ENCODE measurements around the gene POU2AF2.
"Not testable (repeated sequence)": the region's sequence is repeated elsewhere in the genome, so short reads cannot be mapped to it uniquely, and the experiment has no call there.

Gene POU2AF2

DNA sequence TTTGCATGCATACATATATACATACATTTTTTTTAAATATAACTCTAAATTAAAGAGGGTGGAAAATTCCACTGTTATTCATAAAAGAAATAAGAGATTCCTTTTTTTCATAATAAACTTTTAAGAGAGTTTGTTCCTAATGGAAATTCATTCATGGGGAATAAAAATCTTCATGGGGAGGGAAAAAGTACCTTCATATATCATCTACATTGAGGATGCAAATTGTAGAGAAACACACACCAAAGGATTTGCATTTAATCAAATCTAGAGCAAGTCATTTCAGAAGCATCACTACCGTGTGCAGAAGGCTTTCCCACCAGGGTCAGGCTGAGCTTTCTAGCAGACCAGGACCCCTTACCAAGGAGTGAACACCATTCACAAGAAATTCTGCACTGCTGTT lies at the start of gene POU2AF2:
POU2AF2 (plus strand) TSS at position 301 of the 400 bp plus-strand sequence. CDS start 129 bp downstream, outside the sequence.
- DNase-seq: no peak

- no peak for DNase-seq
Observed at GRCh38 chr11:111200010-111200534, 45.5 kb upstream of the POU2AF2 start.

GRCh38 chr11:111204211-111204610 lies 41.3 kb upstream of the POU2AF2 start:
- DNase-seq: no peak

- DNase-seq: no peak
Observed at GRCh38 chr11:111205632-111206385, 39.7 kb upstream of the POU2AF2 start.

GRCh38 chr11:111206472-111206871 lies 39.1 kb upstream of the POU2AF2 start:
- DNase-seq: no peak

DNA sequence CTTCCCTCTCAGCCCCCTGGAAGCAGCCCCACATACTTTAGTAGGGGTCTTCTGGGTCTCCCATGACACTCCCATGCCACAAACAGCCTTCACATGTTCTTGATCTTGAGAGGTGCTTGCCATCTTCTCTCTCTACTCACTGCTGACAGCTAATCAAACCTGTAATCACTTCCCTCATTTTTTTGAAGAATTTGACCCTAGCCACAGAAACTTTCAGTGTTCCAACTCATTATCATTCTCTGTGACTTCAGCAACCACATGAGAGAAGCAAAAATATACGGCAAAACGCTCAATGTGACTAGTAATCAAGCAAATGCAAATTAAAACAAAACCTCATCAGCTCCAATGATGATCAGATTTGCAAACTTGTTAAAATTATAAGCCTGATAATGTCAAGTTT lies 38.3 kb upstream of the POU2AF2 start:
- no peak for DNase-seq

GRCh38 chr11:111209543-111210355 lies 35.8 kb upstream of the POU2AF2 start:
- no peak for DNase-seq

DNA sequence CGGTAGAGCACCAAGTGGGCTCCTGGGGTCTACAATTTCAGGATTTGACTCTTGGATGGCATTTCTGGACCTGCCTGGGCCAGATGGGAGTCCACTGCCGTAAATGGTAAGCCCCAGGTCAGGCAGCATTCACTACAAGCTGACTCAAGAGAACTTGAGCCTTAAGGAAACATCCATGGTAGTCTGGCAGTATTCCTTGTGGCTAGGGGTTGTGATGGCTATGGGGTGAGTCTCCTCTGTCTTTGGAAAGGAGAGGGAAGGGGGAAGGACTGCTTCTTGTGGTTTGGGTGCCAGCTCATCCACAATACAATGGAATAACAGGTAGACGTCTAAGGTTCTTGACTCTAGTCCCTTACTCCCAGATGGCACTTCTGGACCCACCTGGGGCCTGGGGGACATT lies 32.3 kb upstream of the POU2AF2 start:
- DNase-seq: no peak

DNA sequence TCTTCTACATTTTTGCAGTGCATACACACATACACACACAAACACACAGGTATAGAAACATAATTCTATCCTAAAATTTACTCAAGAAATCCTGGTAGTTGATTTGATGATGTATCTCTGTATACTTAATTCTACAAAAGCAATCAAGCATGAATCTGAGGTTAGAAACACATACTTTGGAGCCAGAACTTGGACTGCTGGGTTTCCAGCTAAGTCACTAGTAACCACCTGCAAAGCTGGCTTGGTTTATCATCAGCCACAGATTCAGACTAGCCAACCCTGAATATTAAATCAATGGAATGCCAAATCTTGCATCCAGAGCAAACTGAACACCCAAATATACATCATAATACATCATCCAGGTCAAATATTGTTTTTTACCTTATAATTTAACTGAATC lies 24.8 kb upstream of the POU2AF2 start:
- DNase-seq: no peak

DNA sequence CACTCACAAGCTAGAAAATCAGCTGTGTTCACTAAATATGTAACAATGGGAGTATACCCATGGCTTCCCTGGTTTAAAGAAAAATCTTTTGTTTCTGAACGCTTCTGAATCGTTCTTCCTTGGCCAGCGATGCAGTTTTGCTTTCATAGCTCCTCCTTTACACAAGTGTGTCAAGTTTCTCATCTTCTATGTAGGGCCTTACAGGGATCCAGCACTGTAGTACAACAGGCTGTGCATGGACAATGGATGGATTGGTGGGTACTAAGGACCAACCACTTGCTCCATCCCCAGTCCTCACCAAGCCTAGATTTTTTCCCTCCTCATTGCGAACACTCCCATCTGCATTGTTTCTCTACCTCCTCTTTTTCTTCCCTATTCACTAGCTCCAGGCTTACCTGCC lies 24.3 kb upstream of the POU2AF2 start:
- DNase-seq: no peak

DNA sequence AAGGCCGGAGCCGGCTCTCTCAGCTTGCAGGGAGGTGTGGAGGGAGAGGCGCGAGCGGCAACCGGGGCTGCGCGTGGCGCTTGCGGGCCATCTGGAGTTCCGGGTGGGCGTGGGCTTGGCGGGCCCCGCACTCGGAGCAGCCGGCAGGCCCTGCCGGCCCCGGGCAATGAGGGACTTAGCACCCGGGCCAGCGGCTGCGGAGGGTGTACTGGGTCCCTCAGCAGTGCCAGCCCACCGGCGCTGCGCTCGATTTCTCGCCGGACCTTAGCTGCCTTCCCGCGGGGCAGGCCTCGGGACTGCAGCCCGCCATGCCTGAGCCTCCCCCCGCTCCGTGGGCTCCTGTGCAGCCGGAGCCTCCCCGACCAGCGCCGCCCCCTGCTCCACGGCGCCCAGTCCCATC lies 23.6 kb upstream of the POU2AF2 start:
- not testable (repeated sequence) for DNase-seq

DNA sequence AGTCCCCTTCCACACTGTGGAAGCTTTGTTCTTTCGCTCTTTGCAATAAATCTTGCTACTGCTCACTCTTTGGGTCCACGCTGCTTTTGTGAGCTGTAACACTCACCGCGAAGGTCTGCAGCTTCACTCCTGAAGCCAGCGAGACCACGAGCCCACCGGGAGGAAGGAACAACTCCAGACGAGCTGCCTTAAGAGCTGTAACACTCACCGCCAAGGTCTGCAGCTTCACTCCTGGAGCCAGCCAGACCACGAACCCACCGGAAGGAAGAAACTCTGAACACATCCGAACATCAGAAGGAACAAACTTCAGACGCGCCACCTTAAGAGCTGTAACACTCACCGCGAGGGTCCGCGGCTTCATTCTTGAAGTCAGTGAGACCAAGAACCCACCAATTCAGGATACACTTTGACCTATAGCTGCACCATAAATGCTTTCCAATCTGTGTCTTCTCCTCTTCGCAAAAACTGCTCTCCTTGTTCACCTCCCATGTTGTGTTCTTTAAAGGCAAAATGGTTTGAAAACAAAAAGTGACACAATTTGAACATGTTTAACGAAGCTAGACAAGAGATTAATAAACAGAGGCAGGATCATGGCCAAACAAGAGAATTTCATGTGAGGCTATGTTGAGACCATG lies 22.6 kb upstream of the POU2AF2 start:
- DNase-seq: not testable (repeated sequence)

DNA sequence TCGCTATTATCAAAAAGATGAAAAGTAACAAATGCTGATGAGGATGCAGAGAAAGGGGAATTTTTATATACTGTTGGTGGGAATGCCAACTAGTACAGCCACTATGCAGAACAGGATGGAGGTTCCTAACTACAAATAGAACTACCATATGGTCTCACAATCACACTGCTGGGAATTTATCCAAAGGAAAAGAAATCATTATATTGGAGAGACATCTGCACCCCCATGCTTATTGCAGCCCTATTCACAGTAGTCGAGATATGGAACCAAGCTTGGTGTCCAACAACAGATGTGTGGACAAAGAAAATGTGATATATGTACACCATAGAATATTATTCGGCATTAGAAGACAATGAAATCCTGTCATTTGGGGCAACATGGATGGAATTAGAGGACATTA lies 19.6 kb upstream of the POU2AF2 start:
- no peak for DNase-seq

DNA sequence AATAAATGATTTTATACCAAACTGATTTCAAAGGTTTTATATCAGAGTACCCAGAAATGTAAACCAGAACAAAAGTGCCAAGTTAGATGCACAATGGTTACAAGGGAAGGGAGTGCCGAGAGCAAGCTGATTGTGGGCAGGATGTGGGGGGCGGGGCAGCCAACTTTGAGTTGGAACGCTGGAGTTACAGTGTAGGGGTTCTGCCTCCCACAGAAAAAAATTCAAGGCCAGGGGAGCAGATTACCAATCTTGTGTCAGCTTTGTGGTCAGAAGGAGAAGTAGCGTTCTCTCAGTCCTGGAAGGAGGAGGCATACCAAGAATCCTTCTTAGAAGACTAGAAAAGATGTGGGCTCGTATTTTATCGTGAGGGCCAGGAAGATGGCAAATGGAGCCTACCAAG lies 15.9 kb upstream of the POU2AF2 start:
- DNase-seq: no peak

- DNase-seq: no peak
Observed at GRCh38 chr11:111230122-111230465, 15.4 kb upstream of the POU2AF2 start.

GRCh38 chr11:111231836-111232235 lies 13.7 kb upstream of the POU2AF2 start:
- no peak for DNase-seq

DNA sequence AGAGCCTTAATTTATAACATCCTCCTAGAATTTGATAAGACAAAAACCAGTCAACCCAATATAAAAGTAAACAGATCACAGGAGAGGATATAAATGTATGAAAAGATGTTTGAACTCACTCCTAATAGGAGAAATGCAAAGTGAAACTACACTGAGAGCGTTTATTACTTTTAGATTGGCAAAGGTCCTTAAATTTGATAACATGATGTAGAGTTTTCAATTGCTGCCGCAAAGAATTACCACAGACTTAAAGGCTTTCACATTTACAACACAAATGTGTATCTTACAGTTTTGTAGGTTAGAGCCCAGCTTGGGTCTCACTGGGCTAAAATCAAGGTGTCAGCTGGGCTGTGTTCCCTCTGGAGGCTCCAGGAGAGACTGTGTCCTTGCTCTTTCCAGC lies 9.1 kb upstream of the POU2AF2 start:
- DNase-seq: no peak

- DNase-seq: no peak
Observed at GRCh38 chr11:111237926-111238325, 7.6 kb upstream of the POU2AF2 start.

- no peak for DNase-seq
Observed at GRCh38 chr11:111246956-111247355, 1.4 kb downstream of the POU2AF2 start.

GRCh38 chr11:111250936-111251335 lies 5.4 kb downstream of the POU2AF2 start:
- DNase-seq: no peak

- no peak for DNase-seq
Observed at GRCh38 chr11:111253131-111253530, 7.6 kb downstream of the POU2AF2 start.

GRCh38 chr11:111253630-111254029 lies 8.1 kb downstream of the POU2AF2 start:
- DNase-seq: no peak

- no peak for DNase-seq
Observed at GRCh38 chr11:111258046-111258445, 12.5 kb downstream of the POU2AF2 start.

DNA sequence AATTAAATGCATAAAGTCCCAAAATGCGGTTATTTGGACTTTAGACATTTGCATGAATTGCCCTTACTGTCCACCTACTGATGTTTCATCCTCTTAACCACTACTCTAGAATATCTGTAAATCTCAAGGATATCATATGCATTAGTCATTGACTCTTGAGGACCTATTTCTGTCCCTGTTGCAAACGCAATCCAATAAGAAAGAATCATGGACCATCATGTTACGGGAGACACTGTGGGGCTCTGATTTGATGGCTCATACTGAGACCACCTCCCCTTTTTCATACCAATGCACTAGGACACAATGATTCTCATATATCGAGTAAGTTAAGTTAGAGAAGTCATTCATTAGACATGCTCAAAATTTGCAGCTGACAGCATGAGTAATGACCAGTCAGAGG lies 14.4 kb downstream of the POU2AF2 start:
- DNase-seq: no peak
